Measurements from ENCODE around the gene SLIT3.
A peak's percentile ranks its signal among the peaks of the same experiment; 100 is the strongest.

The SLIT3 gene

GRCh38 chr5:168847511-168848073, 453.3 kb downstream of the SLIT3 start:
- Histone ChIP-seq H3K4me1 (ENCODE audit: control insufficient read depth, insufficient read depth, low read length) (peaks cover 2% of the 10 kb centered on the region), H3K27ac (ENCODE audit: low read length) (no peak overlapping the region), H3K9me3 (ENCODE audit: control insufficient read depth in 2 of 2, low read length in 2 of 2) (no peaks in the 10 kb centered on the region), H3K9ac (ENCODE audit: low read length in 2 of 2) (no peak overlapping the region), H3K4me3 (ENCODE audit: low read length in 2 of 2) (no peak overlapping the region), H3K36me3 (ENCODE audit: control insufficient read depth in 2 of 2, insufficient read depth in 2 of 2, low read length in 2 of 2) (no peaks in the 10 kb centered on the region), H3K27me3 (ENCODE audit: control insufficient read depth in 1 of 2, insufficient read depth in 2 of 2, low read length in 2 of 2) (no peaks in the 10 kb centered on the region)

- Histone ChIP-seq H3K9me3 (ENCODE audit: control insufficient read depth in 2 of 2, low read length in 2 of 2) (no peaks in the 10 kb centered on the region), H3K9ac (ENCODE audit: low read length in 2 of 2) (no peak overlapping the region), H3K27ac (ENCODE audit: low read length) (no peak overlapping the region), H3K36me3 (ENCODE audit: control insufficient read depth in 2 of 2, insufficient read depth in 2 of 2, low read length in 2 of 2) (no peaks in the 10 kb centered on the region), H3K27me3 (ENCODE audit: control insufficient read depth in 1 of 2, insufficient read depth in 2 of 2, low read length in 2 of 2) (no peaks in the 10 kb centered on the region), H3K4me3 (ENCODE audit: low read length in 2 of 2) (no peak overlapping the region), H3K4me1 (ENCODE audit: control insufficient read depth, insufficient read depth, low read length) (peaks cover 2% of the 10 kb centered on the region)
Observed at GRCh38 chr5:168844922-168845296, 456.0 kb downstream of the SLIT3 start.

- Histone ChIP-seq H3K4me1 (ENCODE audit: control insufficient read depth, insufficient read depth, low read length) (peaks cover 2% of the 10 kb centered on the region), H3K27me3 (ENCODE audit: control insufficient read depth in 1 of 2, insufficient read depth in 2 of 2, low read length in 2 of 2) (no peaks in the 10 kb centered on the region), H3K27ac (ENCODE audit: low read length) (no peak overlapping the region), H3K4me3 (ENCODE audit: low read length in 2 of 2) (no peak overlapping the region), H3K9me3 (ENCODE audit: control insufficient read depth in 2 of 2, low read length in 2 of 2) (no peaks in the 10 kb centered on the region), H3K36me3 (ENCODE audit: control insufficient read depth in 2 of 2, insufficient read depth in 2 of 2, low read length in 2 of 2) (no peaks in the 10 kb centered on the region), H3K9ac (ENCODE audit: low read length in 2 of 2) (no peak overlapping the region)
Observed at GRCh38 chr5:168844016-168844921, 456.7 kb downstream of the SLIT3 start.

- H3K27me3 ChIP-seq (ENCODE audit: control insufficient read depth in 1 of 2, insufficient read depth in 2 of 2, low read length in 2 of 2), result no peaks in the 10 kb centered on the region
- no peaks in the 10 kb centered on the region for H3K36me3 ChIP-seq (ENCODE audit: control insufficient read depth in 2 of 2, insufficient read depth in 2 of 2, low read length in 2 of 2)
- no peak overlapping the region for H3K9ac ChIP-seq (ENCODE audit: low read length in 2 of 2)
- no peak overlapping the region for H3K27ac ChIP-seq (ENCODE audit: low read length)
- H3K4me3 ChIP-seq (ENCODE audit: low read length in 2 of 2), result no peak overlapping the region
- H3K4me1 ChIP-seq (ENCODE audit: control insufficient read depth, insufficient read depth, low read length), result no peaks in the 10 kb centered on the region
- no peaks in the 10 kb centered on the region for H3K9me3 ChIP-seq (ENCODE audit: control insufficient read depth in 2 of 2, low read length in 2 of 2)
Observed at GRCh38 chr5:168843277-168844015, 457.5 kb downstream of the SLIT3 start.

GRCh38 chr5:168842571-168843205, 458.3 kb downstream of the SLIT3 start:
- Histone ChIP-seq H3K4me3 (ENCODE audit: low read length in 2 of 2) (no peak overlapping the region), H3K36me3 (ENCODE audit: control insufficient read depth in 2 of 2, insufficient read depth in 2 of 2, low read length in 2 of 2) (no peaks in the 10 kb centered on the region), H3K9me3 (ENCODE audit: control insufficient read depth in 2 of 2, low read length in 2 of 2) (no peaks in the 10 kb centered on the region), H3K9ac (ENCODE audit: low read length in 2 of 2) (no peak overlapping the region), H3K27ac (ENCODE audit: low read length) (no peak overlapping the region), H3K27me3 (ENCODE audit: control insufficient read depth in 1 of 2, insufficient read depth in 2 of 2, low read length in 2 of 2) (no peaks in the 10 kb centered on the region), H3K4me1 (ENCODE audit: control insufficient read depth, insufficient read depth, low read length) (no peaks in the 10 kb centered on the region)

- Histone ChIP-seq H3K27ac (ENCODE audit: low read length) (no peak overlapping the region), H3K4me1 (ENCODE audit: control insufficient read depth, insufficient read depth, low read length) (peaks cover 5% of the 10 kb centered on the region), H3K9ac (ENCODE audit: low read length in 2 of 2) (no peak overlapping the region), H3K27me3 (ENCODE audit: control insufficient read depth in 1 of 2, insufficient read depth in 2 of 2, low read length in 2 of 2) (no peaks in the 10 kb centered on the region), H3K36me3 (ENCODE audit: control insufficient read depth in 2 of 2, insufficient read depth in 2 of 2, low read length in 2 of 2) (no peaks in the 10 kb centered on the region), H3K9me3 (ENCODE audit: control insufficient read depth in 2 of 2, low read length in 2 of 2) (no peaks in the 10 kb centered on the region), H3K4me3 (ENCODE audit: low read length in 2 of 2) (no peak overlapping the region)
Observed at GRCh38 chr5:168837852-168838251, 463.1 kb downstream of the SLIT3 start.

GRCh38 chr5:168836603-168837231, 464.2 kb downstream of the SLIT3 start:
- no peak overlapping the region for H3K9ac ChIP-seq (ENCODE audit: low read length in 2 of 2)
- no peak overlapping the region for H3K4me3 ChIP-seq (ENCODE audit: low read length in 2 of 2)
- no peaks in the 10 kb centered on the region for H3K36me3 ChIP-seq (ENCODE audit: control insufficient read depth in 2 of 2, insufficient read depth in 2 of 2, low read length in 2 of 2)
- H3K9me3 ChIP-seq (ENCODE audit: control insufficient read depth in 2 of 2, low read length in 2 of 2), result no peaks in the 10 kb centered on the region
- H3K4me1 ChIP-seq (ENCODE audit: control insufficient read depth, insufficient read depth, low read length), result peaks cover 5% of the 10 kb centered on the region
- H3K27ac ChIP-seq (ENCODE audit: low read length), result no peak overlapping the region
- no peaks in the 10 kb centered on the region for H3K27me3 ChIP-seq (ENCODE audit: control insufficient read depth in 1 of 2, insufficient read depth in 2 of 2, low read length in 2 of 2)

- H3K36me3 ChIP-seq (ENCODE audit: control insufficient read depth in 2 of 2, insufficient read depth in 2 of 2, low read length in 2 of 2), result no peaks in the 10 kb centered on the region
- H3K27ac ChIP-seq (ENCODE audit: low read length), result no peak overlapping the region
- H3K4me3 ChIP-seq (ENCODE audit: low read length in 2 of 2), result no peak overlapping the region
- H3K9ac ChIP-seq (ENCODE audit: low read length in 2 of 2), result no peak overlapping the region
- peaks cover 5% of the 10 kb centered on the region for H3K4me1 ChIP-seq (ENCODE audit: control insufficient read depth, insufficient read depth, low read length)
- no peaks in the 10 kb centered on the region for H3K9me3 ChIP-seq (ENCODE audit: control insufficient read depth in 2 of 2, low read length in 2 of 2)
- H3K27me3 ChIP-seq (ENCODE audit: control insufficient read depth in 1 of 2, insufficient read depth in 2 of 2, low read length in 2 of 2), result no peaks in the 10 kb centered on the region
Observed at GRCh38 chr5:168833936-168834335, 467.0 kb downstream of the SLIT3 start.

GRCh38 chr5:168833383-168833782, 467.6 kb downstream of the SLIT3 start:
- Histone ChIP-seq H3K27me3 (ENCODE audit: control insufficient read depth in 1 of 2, insufficient read depth in 2 of 2, low read length in 2 of 2) (no peaks in the 10 kb centered on the region), H3K9ac (ENCODE audit: low read length in 2 of 2) (no peak overlapping the region), H3K27ac (ENCODE audit: low read length) (no peak overlapping the region), H3K4me1 (ENCODE audit: control insufficient read depth, insufficient read depth, low read length) (peaks cover 5% of the 10 kb centered on the region), H3K36me3 (ENCODE audit: control insufficient read depth in 2 of 2, insufficient read depth in 2 of 2, low read length in 2 of 2) (no peaks in the 10 kb centered on the region), H3K9me3 (ENCODE audit: control insufficient read depth in 2 of 2, low read length in 2 of 2) (no peaks in the 10 kb centered on the region), H3K4me3 (ENCODE audit: low read length in 2 of 2) (no peak overlapping the region)

- Histone ChIP-seq H3K9me3 (ENCODE audit: control insufficient read depth in 2 of 2, low read length in 2 of 2) (no peaks in the 10 kb centered on the region), H3K36me3 (ENCODE audit: control insufficient read depth in 2 of 2, insufficient read depth in 2 of 2, low read length in 2 of 2) (no peaks in the 10 kb centered on the region), H3K4me3 (ENCODE audit: low read length in 2 of 2) (peak overlapping the region in 1 of 2 donors; percentile 29), H3K27ac (ENCODE audit: low read length) (peak overlapping the region; percentile 2), H3K27me3 (ENCODE audit: control insufficient read depth in 1 of 2, insufficient read depth in 2 of 2, low read length in 2 of 2) (no peaks in the 10 kb centered on the region), H3K9ac (ENCODE audit: low read length in 2 of 2) (no peak overlapping the region), H3K4me1 (ENCODE audit: control insufficient read depth, insufficient read depth, low read length) (peaks cover 5% of the 10 kb centered on the region)
Observed at GRCh38 chr5:168832308-168832707, 468.6 kb downstream of the SLIT3 start.

All from stomach smooth muscle (tissue), 2 donors.